GM19372 (cell line): ENCODE measurements around the gene SYNGR3.
"Not testable (repeated sequence)": the region's sequence is repeated elsewhere in the genome, so short reads cannot be mapped to it uniquely, and the experiment has no call there.

Source experiments
- ATAC-seq: cut with Tn5 transposase; IDR thresholded peaks from one replicate; pipeline ENCODE4 v1.9.1; 2021; ENCODE audit warnings: mild to moderate bottlenecking, low read depth, moderate library complexity; ENCODE audit not compliant: unreplicated experiment

The SYNGR3 gene

GRCh38 chr16:1959269-1960039 is 30.3 kb upstream of the SYNGR3 start, which contains the start of gene NDUFB10:
Gene NDUFB10, plus strand, starts transcription at chr16:1959538. Its CDS starts 87 bp downstream, at chr16:1959625.
- ATAC-seq, result peak; percentile 69

- ATAC-seq, result no peak
These were observed 28.8 kb upstream of the SYNGR3 start for GRCh38 chr16:1960665-1961630.

GRCh38 chr16:1961651-1962067 is 28.1 kb upstream of the SYNGR3 start:
- ATAC-seq, result no peak

GRCh38 chr16:1962161-1963153 is 27.3 kb upstream of the SYNGR3 start:
- ATAC-seq, result not testable (repeated sequence)

- ATAC-seq, result peak; percentile 5
These were observed 25.8 kb upstream of the SYNGR3 start for GRCh38 chr16:1963806-1964505.

GRCh38 chr16:1964506-1965395 is 25.0 kb upstream of the SYNGR3 start, which contains the start of gene RPS2:
Gene RPS2, minus strand, starts transcription at chr16:1964826. Its CDS starts 201 bp downstream, at chr16:1964625.
- peak; percentile 83 for ATAC-seq

GRCh38 chr16:1965396-1966001 is 24.3 kb upstream of the SYNGR3 start:
- no peak for ATAC-seq

- ATAC-seq, result no peak
These were observed 23.3 kb upstream of the SYNGR3 start, which contains the start of gene RNF151 for GRCh38 chr16:1966460-1966859. Gene RNF151, plus strand, starts transcription at chr16:1966856. Its CDS starts 26 bp downstream, at chr16:1966882.

GRCh38 chr16:1968146-1968953 is 21.4 kb upstream of the SYNGR3 start:
- no peak for ATAC-seq

GRCh38 chr16:1971796-1972489 is 17.8 kb upstream of the SYNGR3 start, which contains the start of gene TBL3:
Gene TBL3, plus strand, starts transcription at chr16:1972053. Its CDS starts 112 bp downstream, at chr16:1972165.
- ATAC-seq, result peak; percentile 88

GRCh38 chr16:1972490-1972877 is 17.3 kb upstream of the SYNGR3 start:
- no peak for ATAC-seq

- ATAC-seq, result no peak
These were observed 16.2 kb upstream of the SYNGR3 start for GRCh38 chr16:1973461-1974156.

- no peak for ATAC-seq
These were observed 15.4 kb upstream of the SYNGR3 start for GRCh38 chr16:1974157-1975070.

- no peak for ATAC-seq
These were observed 14.1 kb upstream of the SYNGR3 start for GRCh38 chr16:1975432-1976215.
